Measurements from ENCODE around the gene VPS35L. TPM values are rescaled to one million over a fixed set of nuclear protein-coding genes. Genes with fewer than 3 reads are reported as not detected.

Gene VPS35L
- total RNA-seq, 1 experiment from 2014 or later, result 11.7 TPM

DNA sequence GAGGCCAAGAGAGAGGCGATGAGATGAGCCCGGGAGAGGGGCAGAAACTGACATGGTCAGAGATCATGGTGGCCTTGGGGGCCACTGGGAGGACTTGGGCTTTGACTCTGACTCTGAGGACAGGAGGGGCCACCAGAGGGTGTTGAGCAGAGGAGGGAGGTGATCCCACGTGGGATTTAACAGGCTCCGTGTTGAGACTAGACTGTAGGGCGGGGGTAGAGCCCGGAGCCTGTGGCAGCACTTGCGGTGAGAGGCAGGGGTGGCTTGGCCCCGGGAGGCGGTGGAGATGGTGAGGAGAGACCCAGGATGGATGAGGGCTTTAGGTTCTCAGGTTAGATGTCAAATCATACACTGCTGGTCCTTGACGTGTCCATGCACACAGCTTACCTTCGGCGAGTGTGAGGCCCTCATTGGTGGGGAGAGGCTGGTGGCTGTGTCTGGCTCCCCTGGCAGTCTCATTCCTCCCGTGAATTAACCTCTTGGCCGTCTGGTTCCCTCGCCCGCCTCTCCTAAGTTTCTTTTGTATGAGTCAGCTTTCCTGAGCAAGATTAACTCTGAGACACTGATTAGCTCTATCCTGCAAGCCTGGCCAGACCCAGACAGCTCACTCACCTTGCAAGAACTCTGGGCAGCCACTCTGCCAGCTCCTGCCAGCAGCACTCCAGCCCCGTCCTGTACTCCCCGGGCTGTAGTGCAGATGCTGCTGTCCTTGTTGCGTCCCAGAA is 39.7 kb downstream of the VPS35L start:
- intact Hi-C loops (cut with micrococcal nuclease; ENCODE audit: unreplicated experiment), result no loop called here
- peak; percentile 84 to 90 for DNase-seq
- peak overlapping the region; percentile 18 for H3K4me2 ChIP-seq
- H3K9me3 ChIP-seq (ENCODE audit: insufficient read depth, low read depth), result no peaks in the 10 kb centered on the region
- TF ChIP-seq, protein P1, sequence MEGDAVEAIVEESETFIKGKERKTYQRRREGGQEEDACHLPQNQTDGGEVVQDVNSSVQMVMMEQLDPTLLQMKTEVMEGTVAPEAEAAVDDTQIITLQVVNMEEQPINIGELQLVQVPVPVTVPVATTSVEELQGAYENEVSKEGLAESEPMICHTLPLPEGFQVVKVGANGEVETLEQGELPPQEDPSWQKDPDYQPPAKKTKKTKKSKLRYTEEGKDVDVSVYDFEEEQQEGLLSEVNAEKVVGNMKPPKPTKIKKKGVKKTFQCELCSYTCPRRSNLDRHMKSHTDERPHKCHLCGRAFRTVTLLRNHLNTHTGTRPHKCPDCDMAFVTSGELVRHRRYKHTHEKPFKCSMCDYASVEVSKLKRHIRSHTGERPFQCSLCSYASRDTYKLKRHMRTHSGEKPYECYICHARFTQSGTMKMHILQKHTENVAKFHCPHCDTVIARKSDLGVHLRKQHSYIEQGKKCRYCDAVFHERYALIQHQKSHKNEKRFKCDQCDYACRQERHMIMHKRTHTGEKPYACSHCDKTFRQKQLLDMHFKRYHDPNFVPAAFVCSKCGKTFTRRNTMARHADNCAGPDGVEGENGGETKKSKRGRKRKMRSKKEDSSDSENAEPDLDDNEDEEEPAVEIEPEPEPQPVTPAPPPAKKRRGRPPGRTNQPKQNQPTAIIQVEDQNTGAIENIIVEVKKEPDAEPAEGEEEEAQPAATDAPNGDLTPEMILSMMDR (conservative IDR thresholded peaks at IDR 0.05), result no peak
- no peak for TF ChIP-seq EZH2 (IDR thresholded peaks at IDR 0.05; ENCODE audit: low read depth)
- peak overlapping the region; percentile 23 for H3K27ac ChIP-seq
- no peaks in the 10 kb centered on the region for H3K9me2 ChIP-seq (ENCODE audit: insufficient read depth)
- ChIA-PET CTCF (interaction anchor here (0.8 to 2.4 kb wide), 6 partner anchors 12 to 312 kb away, joined by 3 to 23 read pairs (median 6); partner anchors contain the start of gene VPS35L), POLR2A (ENCODE audit: unreplicated experiment) (interaction anchor here (0.5 to 1.0 kb wide), 6 partner anchors 11 to 643 kb away, joined by 3 to 6 read pairs (median 4); partner anchors contain the start of gene COQ7)
- H3K36me3 ChIP-seq (ENCODE audit: low read depth), result no peaks in the 10 kb centered on the region
- no peaks in the 10 kb centered on the region for H4K20me1 ChIP-seq (ENCODE audit: insufficient read depth)
- H3F3A ChIP-seq (ENCODE audit: insufficient read depth, low read depth), result peaks cover 13% of the 10 kb centered on the region; the same call in 1 of the 2 replicates
- TSS peak; percentile 44 for BruUV-seq (replicated peaks)
- no peak overlapping the region for H3K4me3 ChIP-seq
- peak overlapping the region; percentile 63 for H2AFZ ChIP-seq
- H3K4me1 ChIP-seq (replicated peaks; ENCODE audit: insufficient read depth), result peaks cover 26% of the 10 kb centered on the region
- no peaks in the 10 kb centered on the region for H3K27me3 ChIP-seq (ENCODE audit: insufficient read depth, low read depth)
- no peaks in the 10 kb centered on the region for H3K79me2 ChIP-seq (ENCODE audit: low read depth)

DNA sequence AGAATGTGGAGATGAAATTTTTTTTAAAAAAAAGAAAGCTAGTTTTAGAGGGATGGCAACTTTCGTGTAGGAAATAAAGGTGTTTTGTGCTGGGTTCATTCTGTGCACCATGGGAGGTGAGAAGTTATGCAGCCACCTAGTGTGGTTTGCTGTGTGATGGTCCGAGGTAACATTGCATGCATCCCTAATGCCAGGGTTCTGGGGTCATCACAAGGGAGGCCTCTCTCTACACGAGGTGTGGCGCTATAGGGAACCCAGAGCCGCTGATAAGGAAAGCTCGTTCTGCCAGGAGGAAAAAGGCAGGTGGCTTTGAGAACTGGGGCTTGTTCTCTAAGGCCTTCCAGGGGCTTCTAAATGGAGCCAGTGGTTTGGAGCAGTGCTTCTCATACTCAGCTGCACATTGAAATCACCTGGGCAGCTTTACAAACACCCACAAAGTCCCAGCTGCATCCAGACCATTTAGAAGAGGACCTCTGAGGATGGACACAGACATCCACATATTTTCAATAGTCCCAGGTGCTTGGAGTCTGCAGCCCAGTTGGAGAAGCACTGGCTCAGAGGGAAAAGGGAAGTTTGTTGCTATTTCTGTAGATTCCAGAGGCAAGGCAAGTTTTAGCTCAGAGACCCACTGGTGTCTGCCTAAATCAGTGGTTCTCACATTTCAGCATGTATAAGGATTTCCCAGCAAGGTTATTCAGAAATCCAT is 43.5 kb downstream of the VPS35L start:
- BruUV-seq (replicated peaks), result no TSS peak
- ChIA-PET POLR2A (ENCODE audit: unreplicated experiment) (interaction anchor here (0.6 to 0.7 kb wide), 2 partner anchors 43 to 290 kb away, joined by 4 to 11 read pairs; no protein-coding TSS in a partner anchor), CTCF (interaction anchor here (0.7 to 3.5 kb wide), 3 partner anchors 15 to 300 kb away, joined by 4 to 47 read pairs (median 8); partner anchors contain the start of gene GPRC5B)

More for the DNA sequence above, 43.5 kb downstream of the VPS35L start:
- intact Hi-C loops (cut with micrococcal nuclease; ENCODE audit: unreplicated experiment), result no loop called here
- Histone ChIP-seq H3K4me3 (no peak overlapping the region), H2AFZ (no peak overlapping the region), H3K4me2 (no peak overlapping the region), H3K9me3 (ENCODE audit: insufficient read depth, low read depth) (no peaks in the 10 kb centered on the region), H3K9me2 (ENCODE audit: insufficient read depth) (no peaks in the 10 kb centered on the region), H3K27me3 (ENCODE audit: insufficient read depth, low read depth) (no peaks in the 10 kb centered on the region), H3K4me1 (replicated peaks; ENCODE audit: insufficient read depth) (peaks cover 22% of the 10 kb centered on the region), H3F3A (ENCODE audit: insufficient read depth, low read depth) (peaks cover 14% of the 10 kb centered on the region; the same call in 1 of the 2 replicates), H3K79me2 (ENCODE audit: low read depth) (no peaks in the 10 kb centered on the region), H4K20me1 (ENCODE audit: insufficient read depth) (no peaks in the 10 kb centered on the region), H3K27ac (no peak overlapping the region), H3K36me3 (ENCODE audit: low read depth) (no peaks in the 10 kb centered on the region)
- TF ChIP-seq, protein P1 (conservative IDR thresholded peaks at IDR 0.05), result no peak
- TF ChIP-seq EZH2 (IDR thresholded peaks at IDR 0.05; ENCODE audit: low read depth), result no peak
- no peak for DNase-seq
